HG03139 (cell line): Measurements from ENCODE around the gene EMC10.

ENCODE experiments used
- ATAC-seq: cut with Tn5 transposase; IDR thresholded peaks from one replicate; pipeline ENCODE4 v1.9.1; 2021; ENCODE audit not compliant: unreplicated experiment

The EMC10 gene

GRCh38 chr19:50537769-50538230 is 61.5 kb downstream of the EMC10 start:
- no peak for ATAC-seq
